Measurements from ENCODE around the gene RBL1.
"Not testable (repeated sequence)": the region's sequence is repeated elsewhere in the genome, so short reads cannot be mapped to it uniquely, and the experiment has no call there.

The RBL1 gene

DNA sequence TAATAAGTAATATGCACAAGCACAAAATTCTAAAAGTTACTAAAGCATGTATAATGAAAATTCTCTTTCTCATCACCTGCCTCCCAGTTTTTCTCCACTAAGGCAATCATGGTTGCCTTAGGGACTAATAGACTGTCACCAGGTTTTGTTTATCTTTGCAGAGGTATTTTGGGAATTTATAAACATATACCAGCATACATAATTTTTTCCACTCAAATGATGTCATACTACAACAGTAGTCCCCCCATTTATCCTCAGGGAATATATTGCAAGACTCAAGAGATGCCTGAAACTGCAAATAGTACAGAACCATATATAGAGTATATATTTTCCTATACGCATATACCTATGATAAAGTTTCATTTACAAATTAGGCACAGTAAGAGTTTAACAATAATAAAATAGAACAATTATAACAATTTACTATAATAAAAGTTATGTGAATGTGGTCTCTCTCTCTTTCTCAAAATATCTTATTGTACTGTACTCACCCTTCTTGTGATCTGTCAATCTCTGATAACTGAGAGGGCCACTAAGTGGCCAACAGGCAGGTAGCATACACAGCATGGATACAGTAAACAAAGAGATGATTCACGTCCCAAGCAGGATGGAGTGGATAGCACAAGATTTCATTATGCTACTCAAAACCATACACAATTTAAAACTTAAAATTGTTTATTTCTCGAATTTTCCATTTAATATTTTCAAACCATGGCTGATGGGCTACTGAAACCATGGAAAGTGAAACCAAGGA lies 19.7 kb downstream of the RBL1 start:
- DNase-seq, result no peak

GRCh38 chr20:37072293-37073196 lies 23.3 kb downstream of the RBL1 start:
- DNase-seq, result no peak

GRCh38 chr20:37071481-37071911 lies 24.3 kb downstream of the RBL1 start:
- no peak for DNase-seq

- not testable (repeated sequence) for DNase-seq
Observed at GRCh38 chr20:37069563-37069962, 26.2 kb downstream of the RBL1 start.

DNA sequence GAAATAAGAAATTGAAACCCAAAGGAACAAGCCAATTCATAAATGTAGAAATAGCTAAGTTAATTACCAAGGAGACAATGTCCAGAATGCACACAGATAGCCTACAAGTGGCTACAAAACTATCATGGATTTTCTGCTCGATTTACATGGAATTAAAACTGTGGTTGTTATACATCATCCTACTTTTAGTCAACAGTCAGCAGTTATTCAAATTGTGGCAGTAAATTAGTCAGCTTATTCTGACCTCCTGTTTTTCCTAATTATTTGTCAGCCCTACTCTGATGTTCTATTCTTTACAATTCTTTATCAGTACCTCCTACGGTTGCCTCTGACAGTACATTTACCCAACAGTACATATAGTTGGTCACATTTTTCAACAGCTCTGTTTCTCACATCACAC lies 29.6 kb downstream of the RBL1 start:
- no peak for DNase-seq

DNA sequence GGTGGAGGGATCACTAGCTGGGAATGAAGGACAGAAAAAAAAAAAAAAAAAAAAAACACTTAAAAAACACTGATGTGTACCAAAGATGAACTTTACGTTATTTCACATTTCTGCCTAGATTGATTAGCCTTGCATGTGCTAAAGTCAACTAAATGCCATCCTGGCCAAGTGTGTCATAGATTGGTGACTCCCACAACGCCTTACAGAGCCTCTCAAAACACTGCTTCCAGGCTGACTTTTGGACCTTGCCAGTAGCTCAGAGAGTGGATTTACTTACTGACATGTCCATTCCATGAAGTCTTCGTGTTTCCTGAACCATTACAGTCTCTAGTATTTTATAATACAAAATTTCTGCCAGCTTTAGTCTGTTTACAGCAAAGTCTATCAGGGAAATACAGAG lies 40.5 kb downstream of the RBL1 start:
- DNase-seq, result no peak

DNA sequence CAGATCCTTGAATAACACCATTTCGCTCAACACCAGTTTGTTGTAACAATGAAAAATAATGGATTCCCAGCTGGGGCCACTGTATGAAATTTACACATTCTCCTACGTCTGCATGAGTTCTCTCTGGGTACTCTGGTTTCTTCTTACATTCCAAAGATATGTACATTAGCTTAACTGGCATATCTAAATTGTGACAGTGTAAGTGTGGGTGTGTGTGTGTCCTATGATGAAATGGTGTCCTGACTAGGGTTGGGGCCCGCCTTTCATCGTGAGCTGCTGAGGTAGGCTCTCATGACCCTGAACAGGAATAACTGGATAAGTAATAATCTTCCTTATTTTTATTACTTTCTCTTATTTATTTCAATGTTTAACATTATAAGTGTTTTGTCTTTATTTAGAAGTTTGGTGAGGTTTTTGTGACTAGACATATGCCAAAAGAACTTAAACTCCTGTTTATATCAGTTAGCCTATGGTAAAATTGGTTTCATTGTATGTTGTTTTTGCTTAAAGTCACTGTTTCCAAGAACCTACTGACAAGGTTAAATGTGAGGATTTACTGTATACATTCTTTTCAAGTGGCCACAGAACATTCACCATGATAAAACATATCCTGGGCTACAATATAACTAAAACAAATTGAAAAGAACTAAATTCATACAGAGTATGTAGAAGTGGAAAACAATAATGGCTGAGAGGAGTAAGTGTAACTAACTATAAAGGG lies 42.4 kb downstream of the RBL1 start:
- DNase-seq, result no peak

DNA sequence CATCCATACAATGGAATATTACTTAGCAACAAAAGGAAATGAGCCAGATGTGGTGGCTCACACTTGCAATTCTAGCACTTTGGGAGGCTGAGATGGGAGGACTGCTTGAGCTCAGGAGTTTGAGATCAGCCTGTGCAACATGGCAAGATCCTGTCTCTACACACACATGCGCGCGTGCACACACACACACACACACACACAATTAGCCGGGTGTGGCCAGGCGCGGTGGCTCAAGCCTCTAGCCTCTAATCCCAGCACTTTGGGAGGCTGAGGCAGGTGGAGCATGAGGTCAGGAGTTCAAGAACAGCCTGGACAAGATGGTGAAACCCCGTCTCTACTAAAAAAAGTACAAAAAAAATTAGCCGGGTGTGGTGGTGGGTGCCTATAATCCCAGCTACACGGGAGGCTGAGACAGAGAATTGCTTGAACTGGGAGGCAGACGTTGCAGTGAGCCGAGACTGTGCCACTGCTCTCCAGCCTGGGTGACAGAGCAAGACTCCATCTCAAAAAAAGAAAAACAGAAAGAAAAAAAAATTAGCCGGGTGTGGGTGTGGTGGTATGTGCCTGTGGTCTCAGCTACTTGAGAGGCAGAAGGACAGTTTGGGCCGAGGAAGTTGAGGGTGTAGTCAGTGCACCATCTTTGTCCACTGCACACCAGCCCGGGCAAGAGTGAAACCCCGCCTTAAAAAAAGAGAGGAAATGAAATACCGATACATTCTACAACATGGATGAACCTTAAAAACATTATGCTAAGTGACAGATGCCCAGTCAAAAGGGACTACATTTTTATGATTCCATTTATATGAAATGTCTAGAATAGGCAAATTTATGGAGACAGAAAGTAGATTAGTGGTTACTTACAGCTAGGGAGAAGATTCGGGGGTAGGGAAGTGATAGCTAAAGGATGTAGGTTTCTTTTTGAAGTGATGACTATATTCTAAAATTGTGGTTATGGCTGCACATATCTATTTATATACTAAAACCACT lies 52.5 kb downstream of the RBL1 start:
- no peak for DNase-seq

DNA sequence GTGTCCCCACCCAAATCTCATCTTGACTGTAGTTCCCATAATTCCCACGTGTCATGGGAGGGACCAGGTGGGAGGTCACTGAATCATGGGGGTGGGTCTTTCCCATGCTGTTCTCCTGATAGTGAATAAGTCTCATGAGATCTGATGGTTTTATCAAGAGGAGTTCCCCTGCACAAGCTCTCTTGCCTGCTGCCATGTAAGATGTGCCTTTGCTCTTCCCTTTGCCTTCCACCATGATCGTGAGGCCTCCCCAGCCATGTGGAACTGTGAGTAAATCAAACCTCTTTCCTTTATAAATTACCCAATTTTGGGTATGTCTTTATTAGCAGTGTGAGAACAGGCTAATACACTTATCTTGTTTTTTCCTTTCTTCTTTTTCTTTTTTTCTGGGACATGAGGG lies 56.4 kb downstream of the RBL1 start:
- not testable (repeated sequence) for DNase-seq

- no peak for DNase-seq
Observed at GRCh38 chr20:37032077-37032476, 63.7 kb downstream of the RBL1 start.

GRCh38 chr20:37020636-37021035 lies 75.2 kb downstream of the RBL1 start:
- no peak for DNase-seq

DNA sequence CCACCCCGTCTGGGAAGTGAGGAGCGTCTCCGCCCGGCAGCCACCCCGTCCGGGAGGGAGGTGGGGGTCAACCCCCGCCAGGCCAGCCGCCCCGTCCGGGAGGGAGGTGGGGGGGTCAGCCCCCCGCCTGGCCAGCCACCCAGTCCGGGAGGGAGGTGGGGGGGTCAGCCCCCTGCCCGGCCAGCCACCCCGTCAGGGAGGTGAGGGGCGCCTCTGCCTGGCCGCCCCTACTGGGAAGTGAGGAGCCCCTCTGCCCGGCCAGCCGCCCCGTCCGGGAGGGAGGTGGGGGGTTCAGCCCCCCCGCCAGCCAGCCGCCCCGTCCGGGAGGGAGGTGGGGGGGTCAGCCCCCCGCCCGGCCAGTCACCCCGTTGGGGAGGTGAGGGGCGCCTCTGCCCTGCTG lies 83.2 kb downstream of the RBL1 start:
- DNase-seq, result not testable (repeated sequence)

DNA sequence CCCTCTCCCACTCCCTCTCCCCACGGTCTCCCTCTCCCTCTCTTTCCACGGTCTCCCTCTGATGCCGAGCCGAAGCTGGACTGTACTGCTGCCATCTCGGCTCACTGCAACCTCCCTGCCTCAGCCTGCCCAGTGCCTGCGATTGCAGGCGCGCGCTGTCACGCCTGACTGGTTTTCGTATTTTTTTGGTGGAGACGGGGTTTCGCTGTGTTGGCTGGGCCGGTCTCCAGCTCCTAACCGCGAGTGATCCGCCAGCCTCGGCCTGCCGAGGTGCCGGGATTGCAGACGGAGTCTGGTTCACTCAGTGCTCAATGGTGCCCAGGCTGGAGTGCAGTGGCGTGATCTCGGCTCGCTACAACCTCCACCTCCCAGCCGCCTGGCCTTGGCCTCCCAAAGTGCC lies 83.9 kb downstream of the RBL1 start:
- not testable (repeated sequence) for DNase-seq

DNA sequence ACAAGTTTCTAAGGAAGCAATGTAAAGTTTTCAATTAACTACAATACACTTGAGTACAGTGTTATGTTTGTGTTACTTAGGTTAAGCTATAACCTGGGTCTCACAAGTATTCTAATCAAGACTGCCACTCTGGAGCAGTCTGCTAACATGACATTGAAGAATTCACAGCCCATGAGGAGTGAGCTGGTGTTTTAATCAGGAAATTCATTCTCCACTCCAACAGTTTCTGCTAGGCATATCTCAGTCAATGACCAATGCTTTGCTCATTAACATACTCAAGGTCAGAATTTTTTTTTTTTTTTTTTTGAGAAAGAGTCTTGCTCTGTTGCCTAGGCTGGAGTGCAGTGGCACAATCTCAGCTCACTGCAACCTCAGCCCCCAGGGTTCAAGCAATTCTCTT lies 84.7 kb downstream of the RBL1 start:
- DNase-seq, result no peak

DNA sequence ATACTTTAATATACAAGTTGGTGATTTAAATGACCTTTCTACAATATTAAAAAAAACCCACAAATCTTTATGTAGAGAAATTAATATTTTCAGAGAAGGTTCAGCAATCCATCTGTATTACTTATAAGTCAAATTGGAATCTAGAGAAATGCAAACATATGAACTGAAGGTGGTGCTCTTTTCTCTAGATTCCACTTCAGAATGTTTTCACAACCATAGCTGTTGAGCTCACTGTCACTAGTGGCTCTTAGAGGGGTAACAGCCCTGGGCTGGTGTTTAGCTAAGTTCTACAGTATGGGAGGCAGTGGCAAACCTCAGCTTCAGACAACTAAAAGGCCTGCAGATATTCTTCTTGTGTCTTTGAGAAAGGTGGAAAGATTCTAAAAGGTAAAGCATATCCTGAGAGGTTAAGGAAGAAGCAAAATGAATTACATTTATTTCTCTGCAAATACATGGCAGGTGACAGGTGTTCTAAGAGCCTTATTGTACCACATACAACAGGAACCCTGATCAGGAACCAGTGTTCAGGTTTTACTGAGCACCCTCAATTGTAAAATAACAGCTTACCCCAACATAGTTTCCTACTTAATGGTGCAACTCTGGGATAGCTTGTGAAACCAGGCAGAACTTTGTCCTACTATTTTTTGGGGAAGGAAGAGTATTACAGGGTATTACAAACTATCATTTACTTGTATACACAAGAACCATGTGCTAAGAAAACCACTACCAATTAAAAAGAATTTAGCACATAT lies 87.7 kb downstream of the RBL1 start:
- DNase-seq, result no peak

GRCh38 chr20:37005062-37005942 lies 90.5 kb downstream of the RBL1 start:
- not testable (repeated sequence) for DNase-seq

GRCh38 chr20:37001634-37002033 lies 94.2 kb downstream of the RBL1 start:
- DNase-seq, result not testable (repeated sequence)

DNA sequence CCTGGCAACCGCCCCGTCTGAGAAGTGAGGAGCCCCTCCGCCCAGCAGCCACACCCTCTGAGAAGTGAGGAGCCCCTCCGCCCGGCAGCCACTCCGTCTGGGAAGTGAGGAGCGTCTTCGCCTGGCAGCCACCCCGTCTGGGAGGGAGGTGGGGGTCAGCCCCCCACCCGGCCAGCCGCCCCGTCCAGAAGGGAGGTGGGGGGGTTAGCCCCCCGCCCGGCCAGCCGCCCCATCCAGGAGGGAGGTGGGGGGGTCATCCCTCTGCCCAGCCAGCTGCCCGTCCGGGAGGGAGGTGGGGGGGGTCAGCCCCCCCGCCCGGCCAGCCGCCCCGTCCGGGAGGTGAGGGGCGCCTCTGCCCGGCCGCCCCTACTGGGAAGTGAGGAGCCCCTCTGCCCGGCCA lies 95.6 kb downstream of the RBL1 start:
- DNase-seq, result not testable (repeated sequence)

DNA sequence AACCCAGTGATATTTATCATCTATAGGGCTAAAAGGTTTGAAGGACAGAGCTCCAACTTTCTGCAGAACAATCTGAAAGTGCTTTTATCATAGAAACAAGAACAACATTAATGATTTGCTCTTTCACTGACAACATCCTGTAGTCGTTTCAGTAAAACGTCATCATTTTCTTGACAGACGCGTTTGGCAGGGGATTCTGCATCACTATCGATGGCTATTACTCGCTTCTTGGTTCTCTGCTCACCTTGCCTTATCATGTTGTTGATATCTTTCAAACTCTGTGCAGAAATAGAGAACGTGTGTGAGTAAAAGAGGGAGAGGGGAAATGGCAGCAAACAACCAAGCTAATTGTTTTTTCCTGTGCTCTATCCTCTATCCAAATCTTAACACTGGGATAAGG lies 97.1 kb downstream of the RBL1 start:
- DNase-seq, result no peak

All from amygdala (tissue), 56 donors.